Fibroblast of skin of abdomen (primary cell): ENCODE results near the gene HSF4.

Experiments used
- DNase-seq: peaks from one replicate; pipeline ENCODE4 v3.0.0-alpha.2; 2013

HSF4 gene

GRCh38 chr16:67204076-67204475 is 39.5 kb downstream of the HSF4 start:
- DNase-seq, result no peak

- DNase-seq, result no peak
Measured at GRCh38 chr16:67206129-67206837, 41.7 kb downstream of the HSF4 start.

- no peak for DNase-seq
Measured at GRCh38 chr16:67206838-67207248, 42.3 kb downstream of the HSF4 start.

- DNase-seq, result no peak
Measured at GRCh38 chr16:67207249-67208091, 42.9 kb downstream of the HSF4 start.

GRCh38 chr16:67208154-67208896 is 43.8 kb downstream of the HSF4 start:
- no peak for DNase-seq

GRCh38 chr16:67209565-67209964 is 45.0 kb downstream of the HSF4 start:
- DNase-seq, result no peak

GRCh38 chr16:67210069-67210937 is 45.8 kb downstream of the HSF4 start:
- DNase-seq, result no peak

GRCh38 chr16:67211674-67212073 is 47.1 kb downstream of the HSF4 start:
- no peak for DNase-seq

- no peak for DNase-seq
Measured at GRCh38 chr16:67212766-67213165, 48.2 kb downstream of the HSF4 start.

- no peak for DNase-seq
Measured at GRCh38 chr16:67213197-67214019, 48.9 kb downstream of the HSF4 start.

GRCh38 chr16:67215706-67216105 is 51.2 kb downstream of the HSF4 start:
- DNase-seq, result no peak

GRCh38 chr16:67216612-67217490 is 52.3 kb downstream of the HSF4 start:
- DNase-seq, result no peak
